WI38 (cell line): ENCODE results near the gene CABCOCO1.
"Not testable (repeated sequence)": the region's sequence is repeated elsewhere in the genome, so short reads cannot be mapped to it uniquely, and the experiment has no call there.

Experiments used
- H3K4me3 ChIP-seq: 2 replicates; pipeline ENCODE4 v1.5.1; 2011; ENCODE audit warnings: low read depth, mild to moderate bottlenecking, control low read depth, low read length
- CTCF ChIP-seq: IDR thresholded peaks from 2 replicates; pipeline ENCODE4 v1.5.1; 2012; ENCODE audit warnings: low read depth, mild to moderate bottlenecking, control low read depth, low read length

CABCOCO1 gene

DNA sequence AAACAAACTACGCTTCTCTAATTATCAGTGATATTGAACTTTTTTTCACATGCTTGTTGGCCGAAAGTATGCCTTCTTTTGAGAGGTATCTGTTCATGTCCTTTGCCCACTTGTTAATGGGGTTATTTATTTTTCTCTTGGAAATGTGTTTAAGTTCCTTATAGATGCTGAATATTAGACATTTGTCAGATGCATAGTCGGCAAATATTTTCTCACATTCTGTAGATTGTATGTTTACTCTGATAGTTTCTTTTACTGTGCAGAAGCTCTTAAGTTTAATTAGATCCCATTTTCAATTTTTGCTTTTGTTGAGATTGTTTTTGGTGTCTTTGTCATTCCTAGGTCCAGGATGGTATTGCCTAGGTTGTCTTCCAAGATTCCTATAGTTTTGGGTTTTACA lies 73.2 kb downstream of the CABCOCO1 start:
- no peak for TF ChIP-seq CTCF
- no peak overlapping the region for H3K4me3 ChIP-seq

DNA sequence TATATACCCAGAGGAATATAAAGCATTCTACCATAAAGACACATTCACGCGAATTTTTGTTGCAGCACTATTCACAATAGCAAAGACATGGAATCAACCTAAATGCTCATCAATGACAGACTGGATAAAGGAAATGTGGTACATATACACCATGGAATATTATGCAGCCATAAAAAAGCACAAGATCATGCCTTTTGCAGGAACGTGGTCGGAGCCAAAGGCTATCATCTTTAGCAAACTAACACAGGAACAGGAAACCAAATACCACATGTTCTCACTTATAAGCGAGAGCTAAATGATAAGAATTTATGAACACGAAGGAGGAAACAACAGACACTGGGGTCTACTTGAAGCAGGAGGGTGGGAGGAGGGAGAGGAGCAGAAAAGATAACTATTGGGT lies 74.7 kb downstream of the CABCOCO1 start:
- not testable (repeated sequence) for H3K4me3 ChIP-seq

- no peak overlapping the region for H3K4me3 ChIP-seq
- no peak for TF ChIP-seq CTCF
Observed at GRCh38 chr10:61742812-61743211, 80.1 kb downstream of the CABCOCO1 start.

DNA sequence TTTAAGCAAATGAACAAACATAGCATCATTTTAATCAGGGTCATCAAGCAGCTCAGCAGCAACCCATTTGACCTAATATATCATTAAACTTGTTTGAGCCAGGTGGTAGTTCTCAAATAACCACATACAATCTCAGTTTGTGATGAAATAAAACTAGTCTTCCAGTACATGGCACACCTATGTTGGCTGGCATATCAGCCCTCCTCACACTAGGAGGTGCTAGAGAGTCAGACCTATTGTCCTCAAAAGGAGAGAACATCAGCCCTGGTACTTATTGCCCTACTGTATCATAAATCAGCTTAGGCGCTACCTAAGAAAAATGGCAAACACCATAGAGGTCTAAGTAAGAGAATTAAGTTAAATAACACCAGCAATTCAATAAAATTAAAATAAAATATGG lies 81.7 kb downstream of the CABCOCO1 start:
- TF ChIP-seq CTCF = no peak
- no peak overlapping the region for H3K4me3 ChIP-seq

DNA sequence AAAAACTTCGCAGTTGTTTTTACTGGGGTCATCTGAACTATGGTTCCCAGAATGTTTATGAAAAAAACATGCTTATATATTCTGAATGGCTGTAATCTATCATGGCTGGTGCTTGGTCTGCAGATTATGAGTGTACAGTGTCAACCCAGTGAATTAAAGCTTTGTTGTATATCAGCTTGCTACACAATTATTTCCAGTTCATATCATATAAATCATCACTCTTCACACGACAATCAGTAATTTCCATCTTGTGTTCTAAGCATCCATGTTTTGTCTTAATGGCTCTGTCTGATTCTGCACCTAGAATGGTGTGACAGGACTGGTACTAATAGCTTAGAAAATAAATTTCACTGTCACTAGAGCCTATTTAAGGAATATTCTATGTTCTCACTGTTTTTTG lies 83.6 kb downstream of the CABCOCO1 start:
- TF ChIP-seq CTCF = no peak
- H3K4me3 ChIP-seq = no peak overlapping the region

- TF ChIP-seq CTCF = no peak
- no peak overlapping the region for H3K4me3 ChIP-seq
Observed at GRCh38 chr10:61747307-61747706, 84.6 kb downstream of the CABCOCO1 start.

DNA sequence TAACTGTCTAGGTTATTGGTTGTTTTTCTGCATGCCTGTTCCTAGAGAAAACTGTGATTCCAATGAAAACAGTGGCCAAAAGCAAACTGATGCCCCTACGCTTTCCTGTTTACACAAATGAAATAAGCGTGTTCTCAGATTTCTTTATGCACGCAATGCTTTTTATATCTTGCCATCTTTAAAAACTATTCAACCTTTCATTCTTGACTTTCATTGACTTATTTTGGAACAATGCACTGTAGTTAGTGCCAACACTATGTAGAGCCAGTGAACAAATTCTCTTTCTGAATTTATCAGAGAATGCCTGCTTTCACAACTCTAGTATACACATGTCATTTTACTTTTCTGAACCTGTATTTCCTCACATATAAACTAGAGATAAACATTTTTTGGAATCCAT lies 86.6 kb downstream of the CABCOCO1 start:
- TF ChIP-seq CTCF = no peak
- H3K4me3 ChIP-seq = no peak overlapping the region

DNA sequence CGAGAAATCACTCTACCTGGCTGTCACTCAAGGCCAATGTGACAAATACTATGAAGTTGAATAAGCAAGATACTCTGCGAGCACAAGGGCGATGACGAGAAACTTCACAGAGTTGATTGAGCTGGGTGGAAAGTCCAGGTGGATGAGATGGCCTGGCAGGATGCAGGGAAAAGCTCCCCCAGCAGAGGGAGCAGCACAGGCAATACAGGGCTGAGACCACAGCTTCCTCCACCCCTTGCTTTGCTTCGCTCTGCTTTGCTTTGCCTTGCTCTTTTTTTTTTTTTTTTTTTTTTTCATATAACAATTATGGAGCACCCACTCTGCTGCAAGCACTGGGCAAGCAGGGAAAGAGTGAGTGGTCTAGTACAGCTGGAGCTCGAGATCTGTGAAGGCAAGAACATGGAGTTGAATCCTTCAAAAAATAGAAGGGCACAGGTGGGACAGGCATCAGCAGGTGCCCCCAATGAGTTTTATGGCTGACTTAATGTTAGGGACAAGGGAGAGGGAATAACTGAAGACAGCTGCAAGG lies 88.3 kb downstream of the CABCOCO1 start:
- no peak overlapping the region for H3K4me3 ChIP-seq
- TF ChIP-seq CTCF = peak; percentile 81
